SK-MEL-5 (cell line): ENCODE data around the gene MUC4. TPM values are rescaled to one million over a fixed set of nuclear protein-coding genes. Genes with fewer than 3 reads are reported as not detected.
"Not testable (repeated sequence)": the region's sequence is repeated elsewhere in the genome, so short reads cannot be mapped to it uniquely, and the experiment has no call there.

Experiments used
- DNase-seq: peaks from one replicate; pipeline ENCODE4 v3.0.0-alpha.2; 2016; ENCODE audit warnings: low read depth, low spot score
- in situ Hi-C: cut with HindIII; loops from 2 replicates; pipeline ENCODE4 v1.10.0; 2016; ENCODE audit warnings: low sequenced_read_pairs, high pct_unique_total_duplicates, low pct_unique_long_range_greater_than_20kb
- total RNA-seq: library from RNA; depleted of rRNA; stranded (reverse); fragments of >200 nt; shearing (Covaris generic); gene quantifications from 2 replicates; pipeline ENCODE4 v1.2.3, GENCODE V29; 2014

Gene MUC4
- total RNA-seq, 1 experiment from 2014 or later = not detected

- in situ Hi-C loops, DNase-seq: not testable (repeated sequence)
These were observed 73.9 kb downstream of the MUC4 start for GRCh38 chr3:195737782-195738181.

- in situ Hi-C loops = no loop called here
- DNase-seq = no peak
These were observed 74.8 kb downstream of the MUC4 start for GRCh38 chr3:195736866-195737490.

GRCh38 chr3:195735036-195735695 is 76.6 kb downstream of the MUC4 start:
- no peak for DNase-seq
- in situ Hi-C loops = no loop called here

- in situ Hi-C loops = no loop called here
These were observed 78.8 kb downstream of the MUC4 start for GRCh38 chr3:195732940-195733339.

GRCh38 chr3:195731356-195731905 is 80.3 kb downstream of the MUC4 start:
- in situ Hi-C loops = no loop called here
- DNase-seq = no peak

More at GRCh38 chr3:195732940-195733339, 78.8 kb downstream of the MUC4 start:
- no peak for DNase-seq

- no peak for DNase-seq
- in situ Hi-C loops = no loop called here
These were observed 82.1 kb downstream of the MUC4 start for GRCh38 chr3:195729476-195730251.

GRCh38 chr3:195728789-195729188 is 82.9 kb downstream of the MUC4 start:
- DNase-seq, in situ Hi-C loops: not testable (repeated sequence)

- in situ Hi-C loops = no loop called here
- no peak for DNase-seq
These were observed 84.0 kb downstream of the MUC4 start for GRCh38 chr3:195727606-195728195.

- DNase-seq = not testable (repeated sequence)
These were observed 85.6 kb downstream of the MUC4 start for GRCh38 chr3:195725916-195726740.

GRCh38 chr3:195724363-195724762 is 87.4 kb downstream of the MUC4 start:
- in situ Hi-C loops, DNase-seq: not testable (repeated sequence)

More at GRCh38 chr3:195725916-195726740, 85.6 kb downstream of the MUC4 start:
- in situ Hi-C loops = not testable (repeated sequence)

GRCh38 chr3:195722996-195723345 is 88.8 kb downstream of the MUC4 start:
- in situ Hi-C loops, DNase-seq: not testable (repeated sequence)

- in situ Hi-C loops = not testable (repeated sequence)
These were observed 89.4 kb downstream of the MUC4 start for GRCh38 chr3:195722139-195722995.

GRCh38 chr3:195720831-195721506 is 90.8 kb downstream of the MUC4 start, which contains the start of gene MUC20:
TSS of gene MUC20 (plus strand) at chr3:195720978. CDS start at chr3:195721008, 30 bp downstream.
- in situ Hi-C loops, DNase-seq: not testable (repeated sequence)

More at GRCh38 chr3:195722139-195722995, 89.4 kb downstream of the MUC4 start:
- DNase-seq = not testable (repeated sequence)

- DNase-seq, in situ Hi-C loops: not testable (repeated sequence)
These were observed 92.0 kb downstream of the MUC4 start for GRCh38 chr3:195719514-195720254.

- in situ Hi-C loops = no loop called here
These were observed 93.2 kb downstream of the MUC4 start for GRCh38 chr3:195718477-195718984.

More at GRCh38 chr3:195718477-195718984, 93.2 kb downstream of the MUC4 start:
- peak; percentile 40 for DNase-seq
